Breast epithelium (tissue), 3 donors: ENCODE results near the gene TMTC2.

Experiments used
- POLR2A ChIP-seq: fragments of 450-650 bp; IDR thresholded peaks from one replicate; pipeline ENCODE4 v1.6.1; 2016; ENCODE audit warnings: antibody characterized with exemption, mild to moderate bottlenecking, moderate library complexity
- POLR2AphosphoS5 ChIP-seq, 3 donors: sonication (generic); formaldehyde crosslinking; IDR thresholded peaks; one replicate each; pipeline ENCODE4 v1.6.1; 2017; ENCODE audit warnings: antibody characterized with exemption in 3 of 3
- TF ChIP-seq, protein P1 (sequence below), 3 donors: fragments of 450-650 bp; IDR thresholded peaks; one replicate each; pipeline ENCODE4 v1.5.1; 2016 to 2017; ENCODE audit warnings: antibody characterized with exemption in 3 of 3, mild to moderate bottlenecking in 3 of 3, moderate library complexity in 3 of 3

GRCh38 chr12:83086023-83086422 lies 399.3 kb downstream of the TMTC2 start:
- no peak for TF ChIP-seq POLR2A
- TF ChIP-seq, protein P1, sequence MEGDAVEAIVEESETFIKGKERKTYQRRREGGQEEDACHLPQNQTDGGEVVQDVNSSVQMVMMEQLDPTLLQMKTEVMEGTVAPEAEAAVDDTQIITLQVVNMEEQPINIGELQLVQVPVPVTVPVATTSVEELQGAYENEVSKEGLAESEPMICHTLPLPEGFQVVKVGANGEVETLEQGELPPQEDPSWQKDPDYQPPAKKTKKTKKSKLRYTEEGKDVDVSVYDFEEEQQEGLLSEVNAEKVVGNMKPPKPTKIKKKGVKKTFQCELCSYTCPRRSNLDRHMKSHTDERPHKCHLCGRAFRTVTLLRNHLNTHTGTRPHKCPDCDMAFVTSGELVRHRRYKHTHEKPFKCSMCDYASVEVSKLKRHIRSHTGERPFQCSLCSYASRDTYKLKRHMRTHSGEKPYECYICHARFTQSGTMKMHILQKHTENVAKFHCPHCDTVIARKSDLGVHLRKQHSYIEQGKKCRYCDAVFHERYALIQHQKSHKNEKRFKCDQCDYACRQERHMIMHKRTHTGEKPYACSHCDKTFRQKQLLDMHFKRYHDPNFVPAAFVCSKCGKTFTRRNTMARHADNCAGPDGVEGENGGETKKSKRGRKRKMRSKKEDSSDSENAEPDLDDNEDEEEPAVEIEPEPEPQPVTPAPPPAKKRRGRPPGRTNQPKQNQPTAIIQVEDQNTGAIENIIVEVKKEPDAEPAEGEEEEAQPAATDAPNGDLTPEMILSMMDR (IDR thresholded peaks at IDR 0.05) = no peak
- no peak for TF ChIP-seq POLR2AphosphoS5 (IDR thresholded peaks at IDR 0.05)
